GM10266 (cell line): ENCODE measurements around the gene HMGXB3.

Source experiments
- DNase-seq: peaks from one replicate; pipeline ENCODE4 v3.0.0; 2012; ENCODE audit errors: extremely low spot score
- TF ChIP-seq, protein P1 (sequence below): IDR thresholded peaks from 2 replicates; pipeline ENCODE4 v1.5.1; 2012; ENCODE audit warnings: mild to moderate bottlenecking, low read depth; ENCODE audit not compliant: control insufficient read depth, insufficient read depth; ENCODE audit errors: missing control alignments

The HMGXB3 gene

DNA sequence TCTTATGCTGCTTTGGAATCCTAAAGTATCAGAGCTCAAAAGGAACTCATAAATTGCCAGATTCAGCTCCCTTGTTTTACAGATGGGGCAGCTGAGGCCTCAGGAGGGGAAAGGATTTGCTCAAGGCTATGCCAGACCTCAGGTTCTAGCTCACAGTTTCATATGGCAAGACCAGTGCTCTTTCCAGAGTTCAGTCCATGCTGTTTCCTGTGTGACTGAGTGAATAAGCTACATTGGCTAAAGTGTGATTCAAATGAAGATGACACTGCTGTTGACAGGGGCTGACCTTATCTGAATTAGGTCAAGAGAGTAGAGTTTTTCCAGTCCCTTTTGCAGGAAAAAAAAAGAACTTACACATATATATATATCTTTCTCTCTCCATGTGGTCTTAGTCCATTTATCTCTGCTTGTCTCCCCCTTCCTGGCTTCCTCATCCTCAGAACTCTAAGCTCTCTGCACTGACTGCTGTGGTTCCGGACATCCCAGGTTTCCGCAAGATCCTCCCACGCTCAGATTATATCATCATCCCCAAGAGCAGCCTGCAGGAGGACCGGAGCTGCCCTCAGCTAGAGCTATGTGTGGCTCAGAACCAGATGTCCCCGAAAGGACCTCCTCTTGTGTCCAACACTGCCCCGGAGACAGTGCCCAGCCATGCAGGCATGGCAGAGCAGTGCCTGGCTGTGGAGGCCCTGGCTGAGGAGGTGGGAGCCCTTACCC, 9.3 kb downstream of the HMGXB3 start:
- TF ChIP-seq, protein P1, sequence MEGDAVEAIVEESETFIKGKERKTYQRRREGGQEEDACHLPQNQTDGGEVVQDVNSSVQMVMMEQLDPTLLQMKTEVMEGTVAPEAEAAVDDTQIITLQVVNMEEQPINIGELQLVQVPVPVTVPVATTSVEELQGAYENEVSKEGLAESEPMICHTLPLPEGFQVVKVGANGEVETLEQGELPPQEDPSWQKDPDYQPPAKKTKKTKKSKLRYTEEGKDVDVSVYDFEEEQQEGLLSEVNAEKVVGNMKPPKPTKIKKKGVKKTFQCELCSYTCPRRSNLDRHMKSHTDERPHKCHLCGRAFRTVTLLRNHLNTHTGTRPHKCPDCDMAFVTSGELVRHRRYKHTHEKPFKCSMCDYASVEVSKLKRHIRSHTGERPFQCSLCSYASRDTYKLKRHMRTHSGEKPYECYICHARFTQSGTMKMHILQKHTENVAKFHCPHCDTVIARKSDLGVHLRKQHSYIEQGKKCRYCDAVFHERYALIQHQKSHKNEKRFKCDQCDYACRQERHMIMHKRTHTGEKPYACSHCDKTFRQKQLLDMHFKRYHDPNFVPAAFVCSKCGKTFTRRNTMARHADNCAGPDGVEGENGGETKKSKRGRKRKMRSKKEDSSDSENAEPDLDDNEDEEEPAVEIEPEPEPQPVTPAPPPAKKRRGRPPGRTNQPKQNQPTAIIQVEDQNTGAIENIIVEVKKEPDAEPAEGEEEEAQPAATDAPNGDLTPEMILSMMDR, result no peak
- DNase-seq, result no peak

DNA sequence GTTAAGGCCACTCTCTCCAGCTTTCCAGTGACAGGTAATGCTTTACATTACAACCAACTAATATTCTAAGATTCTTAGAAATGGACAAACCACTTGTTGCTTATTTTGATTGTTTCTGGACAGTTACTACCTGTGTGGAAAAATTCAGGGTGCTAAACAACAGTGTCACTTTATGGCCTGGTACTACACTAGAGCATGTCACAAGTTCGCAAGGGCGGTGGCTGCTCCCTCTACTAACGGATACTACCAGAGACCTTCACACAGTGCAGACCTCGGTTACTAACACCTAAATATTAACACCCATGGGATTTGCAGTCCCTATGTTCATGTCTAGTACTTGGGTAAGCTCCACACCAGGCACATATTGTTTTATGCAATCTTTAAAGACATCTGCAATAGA, 13.4 kb downstream of the HMGXB3 start:
- no peak for DNase-seq
- TF ChIP-seq, protein P1, result no peak

DNA sequence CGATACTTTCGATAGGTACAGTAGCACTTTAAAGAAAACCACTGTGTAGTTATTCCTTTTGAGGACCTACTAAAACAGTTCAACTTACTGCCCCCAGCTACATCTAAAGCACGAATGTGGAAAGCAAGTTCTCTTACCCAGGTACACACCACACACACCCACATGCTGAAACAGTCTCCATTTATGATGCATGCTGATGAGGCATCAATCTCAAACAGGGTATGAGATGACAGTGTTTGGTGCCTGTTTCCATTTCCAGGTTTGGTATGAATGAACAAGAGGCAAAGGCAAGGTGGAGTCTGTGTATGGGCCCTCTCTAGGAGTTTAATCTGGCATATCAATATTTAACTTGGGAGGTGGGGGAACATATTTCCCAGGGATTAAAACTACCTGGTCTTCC, 13.9 kb downstream of the HMGXB3 start:
- TF ChIP-seq, protein P1, result no peak
- no peak for DNase-seq

DNA sequence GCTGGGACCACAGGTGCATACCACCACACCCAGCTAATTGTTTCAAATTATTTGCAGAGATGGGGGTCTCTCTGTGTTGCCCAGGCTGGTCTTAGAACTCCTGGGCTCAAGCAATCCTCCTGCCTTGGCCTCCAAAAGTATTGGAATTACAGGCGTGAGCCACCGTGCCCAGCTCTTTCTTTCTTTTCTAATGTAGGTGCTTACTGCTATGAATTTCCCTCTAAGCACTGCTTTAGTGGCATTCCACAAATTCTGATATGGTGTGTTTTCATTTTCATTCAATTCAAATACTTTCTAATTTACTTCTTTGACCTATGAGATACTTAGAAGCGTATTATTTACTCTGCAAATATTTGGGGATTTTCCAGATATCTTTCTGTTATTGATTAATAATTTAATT, 14.9 kb downstream of the HMGXB3 start:
- no peak for DNase-seq
- TF ChIP-seq, protein P1, result no peak

DNA sequence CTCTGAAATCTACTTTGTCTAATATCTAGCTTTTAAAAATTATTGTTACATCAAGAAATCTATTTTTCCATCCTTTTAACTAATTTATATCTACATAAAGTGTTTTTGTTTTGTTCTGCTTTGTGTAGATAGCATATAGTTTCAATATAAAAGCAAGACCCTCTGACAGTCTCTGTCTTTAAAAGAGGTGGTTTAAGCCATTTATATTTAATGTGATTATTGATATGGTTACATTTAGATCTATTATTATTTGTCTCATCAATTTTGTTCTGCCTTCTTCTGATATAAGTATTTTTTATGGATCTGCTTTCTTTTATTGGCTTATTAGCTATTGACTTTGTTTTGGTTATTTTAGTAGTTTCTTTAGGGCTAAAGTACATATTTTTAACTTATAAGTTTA, 16.0 kb downstream of the HMGXB3 start:
- DNase-seq, result no peak
- TF ChIP-seq, protein P1, result no peak

DNA sequence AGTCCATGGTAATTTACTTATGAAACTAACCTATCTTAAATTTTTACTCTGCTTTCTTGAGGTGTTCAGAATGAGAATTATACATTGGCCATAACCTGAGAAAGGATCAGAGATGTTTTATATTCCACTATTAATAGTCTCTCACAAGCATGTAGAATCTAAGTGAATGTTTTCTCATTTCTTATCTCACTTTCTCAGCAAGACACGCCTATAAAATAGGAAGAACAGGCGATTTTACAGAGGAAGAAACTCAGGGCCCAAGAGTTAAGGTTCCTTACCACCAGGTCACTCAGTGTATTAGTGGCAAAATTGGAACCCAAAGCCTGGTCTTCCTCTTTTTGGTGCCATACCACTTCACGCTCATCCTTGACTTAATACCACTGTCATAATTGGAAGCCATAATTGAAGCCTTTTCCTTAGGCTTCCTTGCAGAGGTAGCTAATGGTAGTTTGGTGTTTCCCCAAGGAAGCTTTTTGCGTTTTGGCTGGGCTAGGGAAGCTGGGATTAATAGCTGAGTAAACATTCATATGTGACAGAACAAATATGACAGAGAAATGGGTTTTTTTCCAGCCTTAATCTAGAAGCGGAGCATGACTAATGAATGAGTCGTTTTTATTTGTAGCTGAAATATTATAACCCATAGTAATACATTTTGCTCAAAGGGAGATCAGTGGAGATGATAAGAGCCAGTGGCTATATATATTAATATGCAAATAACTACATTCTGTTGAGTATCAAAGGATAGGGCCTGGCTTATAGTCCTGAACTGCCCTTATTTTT, 16.9 kb downstream of the HMGXB3 start:
- DNase-seq, result no peak
- TF ChIP-seq, protein P1, result no peak

DNA sequence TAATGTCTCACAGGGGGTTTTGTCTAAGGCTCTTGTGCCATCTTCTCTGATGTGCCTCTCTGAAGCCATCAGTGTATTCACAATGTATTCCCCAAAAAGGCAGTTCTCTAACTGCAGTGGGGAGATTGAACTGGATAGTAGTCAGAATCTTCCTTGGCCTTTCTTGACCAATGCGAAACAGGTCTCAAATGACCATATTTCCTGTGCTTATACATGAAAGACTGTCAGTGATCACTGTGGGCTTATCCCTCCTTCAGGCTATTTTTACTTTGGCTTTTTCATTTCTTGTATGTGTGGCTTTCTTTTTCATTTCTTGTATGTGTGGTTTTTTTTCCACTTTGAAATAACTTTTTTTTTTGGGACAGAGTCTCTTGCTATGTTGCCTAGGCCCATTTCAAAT, 19.7 kb downstream of the HMGXB3 start:
- TF ChIP-seq, protein P1, result no peak
- DNase-seq, result no peak
